ENCODE data around the gene PREB.

The PREB gene

GRCh38 chr2:27088634-27089033 is 45.8 kb downstream of the PREB start:
- Histone ChIP-seq H3K4me1 (ENCODE audit: control insufficient read depth in 5 of 5, insufficient read depth in 5 of 5, low read length in 5 of 5) (peaks cover 2 to 23% (median 19%) of the 10 kb centered on the region in 5 donors), H3K4me3 (ENCODE audit: low read depth in 1 of 5, low read length in 5 of 5) (no peak overlapping the region), H3K9ac (ENCODE audit: low read length in 5 of 5) (no peak overlapping the region), H3K9me3 (ENCODE audit: control insufficient read depth in 5 of 5, low read length in 5 of 5) (no peaks in the 10 kb centered on the region), H3K27ac (ENCODE audit: low read depth, low read length) (no peak overlapping the region), H3K27me3 (ENCODE audit: control insufficient read depth in 5 of 5, insufficient read depth in 4 of 5, low read length in 5 of 5) (no peaks in the 10 kb centered on the region), H3K36me3 (ENCODE audit: control insufficient read depth in 5 of 5, insufficient read depth in 5 of 5, low read length in 5 of 5) (no peaks in the 10 kb centered on the region)

GRCh38 chr2:27087823-27088410 is 46.5 kb downstream of the PREB start:
- Histone ChIP-seq H3K36me3 (ENCODE audit: control insufficient read depth in 5 of 5, insufficient read depth in 5 of 5, low read length in 5 of 5) (no peaks in the 10 kb centered on the region), H3K4me3 (ENCODE audit: low read depth in 1 of 5, low read length in 5 of 5) (no peak overlapping the region), H3K9ac (ENCODE audit: low read length in 5 of 5) (no peak overlapping the region), H3K27ac (ENCODE audit: low read depth, low read length) (no peak overlapping the region), H3K4me1 (ENCODE audit: control insufficient read depth in 5 of 5, insufficient read depth in 5 of 5, low read length in 5 of 5) (peaks cover 2 to 23% (median 19%) of the 10 kb centered on the region in 5 donors), H3K27me3 (ENCODE audit: control insufficient read depth in 5 of 5, insufficient read depth in 4 of 5, low read length in 5 of 5) (no peaks in the 10 kb centered on the region), H3K9me3 (ENCODE audit: control insufficient read depth in 5 of 5, low read length in 5 of 5) (no peaks in the 10 kb centered on the region)

- H3K9ac ChIP-seq (ENCODE audit: low read length in 5 of 5) = peak within 1 kb of the TSS in 4 of 5 donors; percentile 72 to 84 (median 78)
- no peaks in the 10 kb centered on the region for H3K27me3 ChIP-seq (ENCODE audit: control insufficient read depth in 5 of 5, insufficient read depth in 4 of 5, low read length in 5 of 5)
- H3K9me3 ChIP-seq (ENCODE audit: control insufficient read depth in 5 of 5, low read length in 5 of 5) = no peaks in the 10 kb centered on the region
- peaks cover 2 to 30% (median 24%) of the 10 kb centered on the region in 5 donors for H3K4me1 ChIP-seq (ENCODE audit: control insufficient read depth in 5 of 5, insufficient read depth in 5 of 5, low read length in 5 of 5)
- H3K27ac ChIP-seq (ENCODE audit: low read depth, low read length) = peak within 1 kb of the TSS; percentile 79
- no peaks in the 10 kb centered on the region for H3K36me3 ChIP-seq (ENCODE audit: control insufficient read depth in 5 of 5, insufficient read depth in 5 of 5, low read length in 5 of 5)
- H3K4me3 ChIP-seq (ENCODE audit: low read depth in 1 of 5, low read length in 5 of 5) = peak within 1 kb of the TSS; percentile 75 to 87 (median 79)
Measured at GRCh38 chr2:27086724-27087593, 47.5 kb downstream of the PREB start, which contains the start of gene KHK. TSS of gene KHK (plus strand) at chr2:27086772. CDS start at chr2:27087260, 488 bp downstream.

GRCh38 chr2:27086090-27086723 is 48.2 kb downstream of the PREB start:
- H3K36me3 ChIP-seq (ENCODE audit: control insufficient read depth in 5 of 5, insufficient read depth in 5 of 5, low read length in 5 of 5) = no peaks in the 10 kb centered on the region
- H3K4me1 ChIP-seq (ENCODE audit: control insufficient read depth in 5 of 5, insufficient read depth in 5 of 5, low read length in 5 of 5) = peaks cover 2 to 37% (median 32%) of the 10 kb centered on the region in 5 donors
- H3K4me3 ChIP-seq (ENCODE audit: low read depth in 1 of 5, low read length in 5 of 5) = peak overlapping the region in 4 of 5 donors; percentile 72 to 83 (median 76)
- no peaks in the 10 kb centered on the region for H3K27me3 ChIP-seq (ENCODE audit: control insufficient read depth in 5 of 5, insufficient read depth in 4 of 5, low read length in 5 of 5)
- peak overlapping the region; percentile 79 for H3K27ac ChIP-seq (ENCODE audit: low read depth, low read length)
- peak overlapping the region in 4 of 5 donors; percentile 66 to 84 (median 76) for H3K9ac ChIP-seq (ENCODE audit: low read length in 5 of 5)
- no peaks in the 10 kb centered on the region for H3K9me3 ChIP-seq (ENCODE audit: control insufficient read depth in 5 of 5, low read length in 5 of 5)

- H3K9me3 ChIP-seq (ENCODE audit: control insufficient read depth in 5 of 5, low read length in 5 of 5) = no peaks in the 10 kb centered on the region
- H3K4me1 ChIP-seq (ENCODE audit: control insufficient read depth in 5 of 5, insufficient read depth in 5 of 5, low read length in 5 of 5) = peaks cover 2 to 42% (median 37%) of the 10 kb centered on the region in 5 donors
- H3K27me3 ChIP-seq (ENCODE audit: control insufficient read depth in 5 of 5, insufficient read depth in 4 of 5, low read length in 5 of 5) = no peaks in the 10 kb centered on the region
- no peaks in the 10 kb centered on the region for H3K36me3 ChIP-seq (ENCODE audit: control insufficient read depth in 5 of 5, insufficient read depth in 5 of 5, low read length in 5 of 5)
- peak overlapping the region; percentile 79 for H3K27ac ChIP-seq (ENCODE audit: low read depth, low read length)
- peak overlapping the region in 4 of 5 donors; percentile 70 to 83 (median 74) for H3K4me3 ChIP-seq (ENCODE audit: low read depth in 1 of 5, low read length in 5 of 5)
- H3K9ac ChIP-seq (ENCODE audit: low read length in 5 of 5) = peak overlapping the region in 4 of 5 donors; percentile 72 to 84 (median 78)
Measured at GRCh38 chr2:27085673-27086089, 48.8 kb downstream of the PREB start.

GRCh38 chr2:27085062-27085672 is 49.3 kb downstream of the PREB start:
- H3K27me3 ChIP-seq (ENCODE audit: control insufficient read depth in 5 of 5, insufficient read depth in 4 of 5, low read length in 5 of 5) = no peaks in the 10 kb centered on the region
- H3K4me1 ChIP-seq (ENCODE audit: control insufficient read depth in 5 of 5, insufficient read depth in 5 of 5, low read length in 5 of 5) = peaks cover 2 to 48% (median 42%) of the 10 kb centered on the region in 5 donors
- H3K9me3 ChIP-seq (ENCODE audit: control insufficient read depth in 5 of 5, low read length in 5 of 5) = no peaks in the 10 kb centered on the region
- H3K27ac ChIP-seq (ENCODE audit: low read depth, low read length) = peak overlapping the region; percentile 79
- peak overlapping the region in 4 of 5 donors; percentile 72 to 84 (median 78) for H3K9ac ChIP-seq (ENCODE audit: low read length in 5 of 5)
- peak overlapping the region in 4 of 5 donors; percentile 70 to 83 (median 74) for H3K4me3 ChIP-seq (ENCODE audit: low read depth in 1 of 5, low read length in 5 of 5)
- H3K36me3 ChIP-seq (ENCODE audit: control insufficient read depth in 5 of 5, insufficient read depth in 5 of 5, low read length in 5 of 5) = no peaks in the 10 kb centered on the region

- no peaks in the 10 kb centered on the region for H3K27me3 ChIP-seq (ENCODE audit: control insufficient read depth in 5 of 5, insufficient read depth in 4 of 5, low read length in 5 of 5)
- H3K36me3 ChIP-seq (ENCODE audit: control insufficient read depth in 5 of 5, insufficient read depth in 5 of 5, low read length in 5 of 5) = no peaks in the 10 kb centered on the region
- peaks cover 2 to 54% (median 49%) of the 10 kb centered on the region in 5 donors for H3K4me1 ChIP-seq (ENCODE audit: control insufficient read depth in 5 of 5, insufficient read depth in 5 of 5, low read length in 5 of 5)
- no peak overlapping the region for H3K4me3 ChIP-seq (ENCODE audit: low read depth in 1 of 5, low read length in 5 of 5)
- no peaks in the 10 kb centered on the region for H3K9me3 ChIP-seq (ENCODE audit: control insufficient read depth in 5 of 5, low read length in 5 of 5)
- no peak overlapping the region for H3K9ac ChIP-seq (ENCODE audit: low read length in 5 of 5)
- H3K27ac ChIP-seq (ENCODE audit: low read depth, low read length) = no peak overlapping the region
Measured at GRCh38 chr2:27084297-27085061, 50.0 kb downstream of the PREB start.

- Histone ChIP-seq H3K4me3 (ENCODE audit: low read depth in 1 of 5, low read length in 5 of 5) (no peak overlapping the region), H3K27me3 (ENCODE audit: control insufficient read depth in 5 of 5, insufficient read depth in 4 of 5, low read length in 5 of 5) (no peaks in the 10 kb centered on the region), H3K9me3 (ENCODE audit: control insufficient read depth in 5 of 5, low read length in 5 of 5) (no peaks in the 10 kb centered on the region), H3K36me3 (ENCODE audit: control insufficient read depth in 5 of 5, insufficient read depth in 5 of 5, low read length in 5 of 5) (no peaks in the 10 kb centered on the region), H3K9ac (ENCODE audit: low read length in 5 of 5) (no peak overlapping the region), H3K4me1 (ENCODE audit: control insufficient read depth in 5 of 5, insufficient read depth in 5 of 5, low read length in 5 of 5) (peaks cover 2 to 63% (median 57%) of the 10 kb centered on the region in 5 donors), H3K27ac (ENCODE audit: low read depth, low read length) (no peak overlapping the region)
Measured at GRCh38 chr2:27083410-27084296, 50.8 kb downstream of the PREB start.
